Adrenal gland (tissue), 12 donors: ENCODE results near the gene MOK. TPM values are rescaled to one million over a fixed set of nuclear protein-coding genes. Genes with fewer than 3 reads are reported as not detected.

Source experiments
- DNase-seq, 7 donors: peaks; one replicate each; pipeline ENCODE4 v3.0.0-alpha.2; 2019 to 2020
- H3K27ac ChIP-seq, 5 donors: fragments of 200-600 bp; sonication (generic) in 4 of 5; 1 replicate in 3 of 5; 2 replicates in 2 of 5; pipeline versions ENCODE4 v1.5.1 to v1.8.0; 2016 to 2020; ENCODE audit warnings: mild to moderate bottlenecking in 1 of 5
- H3K27me3 ChIP-seq: fragments of 200-600 bp; 2 replicates; pipeline ENCODE4 v1.8.0; 2021
- H3K36me3 ChIP-seq, 2 donors: fragments of 200-600 bp; replicated peaks in 1 of 2; 1 replicate in 1 of 2; 2 replicates in 1 of 2; pipeline versions ENCODE4 v1.5.1 to v1.8.0; 2018 to 2022
- H3K4me1 ChIP-seq, 2 donors: fragments of 200-600 bp; replicated peaks in 1 of 2; 1 replicate in 1 of 2; 2 replicates in 1 of 2; pipeline versions ENCODE4 v1.5.1 to v1.8.0; 2018 to 2021
- H3K4me3 ChIP-seq, 4 donors: fragments of 200-600 bp; sonication (generic) in 3 of 4; one replicate each; pipeline ENCODE4 v1.5.1; 2016 to 2018
- H3K9me3 ChIP-seq, 3 donors: fragments of 200-600 bp; sonication (generic) in 1 of 3; replicated peaks in 1 of 3; 1 replicate in 2 of 3; 2 replicates in 1 of 3; pipeline versions ENCODE4 v1.5.1 to v1.8.0; 2016 to 2021
- POLR2A ChIP-seq, 2 donors: fragments of 450-650 bp; IDR thresholded peaks; one replicate each; pipeline ENCODE4 v1.6.1; 2017; ENCODE audit warnings: antibody characterized with exemption in 2 of 2, mild to moderate bottlenecking in 2 of 2, moderate library complexity in 1 of 2
- WGBS, 4 donors: extraction: QIAGEN DNeasy Blood & Tissue Kit in 2 of 4; methylation state at CpG; one replicate each; pipeline versions ENCODE4 v1.1.5 to v1.1.7; 2013 to 2017; 5-methylcytosine and 5-hydroxymethylcytosine counted together
- intact Hi-C, 2 donors: fragments of 100-400 bp; cut with DNase I; formaldehyde crosslinking; loops; one replicate each; pipeline versions ENCODE4 v1.14.1 to v1.15.0; 2022 to 2023
- polyA plus RNA-seq, 3 donors: library from polyadenylated mRNA; stranded (reverse); fragments of 200-250 nt in 2 of 3; fragments of 350-450 nt in 1 of 3; fragmentation: Illumina TruSeq in 1 of 3; extraction: RNeasy Lipid Tissue Mini Kit (QIAGEN cat#74804) in 1 of 3; gene quantifications; one replicate each; pipeline ENCODE4 v1.2.3, GENCODE V29; 2013 to 2014
- total RNA-seq, 9 donors: library from RNA; depleted of rRNA in 4 of 9; stranded (reverse); fragments of >200 nt in 4 of 9; fragments of 120-200 nt in 1 of 9; fragmentation: NEBNext Ultra II Directional in 1 of 9; extraction: Animal tissue kit (Norgen Biotek cat#: 25700) in 1 of 9; gene quantifications; one replicate each; pipeline versions ENCODE4 v1.1.0 to v1.2.4, GENCODE V29; 2013 to 2023
- TF ChIP-seq, protein P1 (sequence below), 6 experiments: fragments of 450-650 bp in 4 of 6; fragments of 200-600 bp in 2 of 6; sonication (generic) in 1 of 6; IDR thresholded peaks; 1 replicate in 5 of 6; 2 replicates in 1 of 6; pipeline versions ENCODE4 v1.5.1 to v1.8.0; 2016 to 2021; ENCODE audit warnings: antibody characterized with exemption in 6 of 6, mild to moderate bottlenecking in 2 of 6, moderate library complexity in 1 of 6
- donor health status: healthy with polysubstance abuse.
- donor health status: Bipolar disorder and iron deficiency.
- donor health status: DM: yes; HTN: yes; CAD: no.
- donor health status: DM: no; HTN: no; CAD: no.
- donor health status: DM: no; HTN: no; CAD: no.
- donor health status: DM: yes; HTN: yes; CAD: no.

The MOK gene
- total and polyA plus RNA-seq, 12 donors, result 10.1 to 54.4 (median 16.4) TPM

DNA sequence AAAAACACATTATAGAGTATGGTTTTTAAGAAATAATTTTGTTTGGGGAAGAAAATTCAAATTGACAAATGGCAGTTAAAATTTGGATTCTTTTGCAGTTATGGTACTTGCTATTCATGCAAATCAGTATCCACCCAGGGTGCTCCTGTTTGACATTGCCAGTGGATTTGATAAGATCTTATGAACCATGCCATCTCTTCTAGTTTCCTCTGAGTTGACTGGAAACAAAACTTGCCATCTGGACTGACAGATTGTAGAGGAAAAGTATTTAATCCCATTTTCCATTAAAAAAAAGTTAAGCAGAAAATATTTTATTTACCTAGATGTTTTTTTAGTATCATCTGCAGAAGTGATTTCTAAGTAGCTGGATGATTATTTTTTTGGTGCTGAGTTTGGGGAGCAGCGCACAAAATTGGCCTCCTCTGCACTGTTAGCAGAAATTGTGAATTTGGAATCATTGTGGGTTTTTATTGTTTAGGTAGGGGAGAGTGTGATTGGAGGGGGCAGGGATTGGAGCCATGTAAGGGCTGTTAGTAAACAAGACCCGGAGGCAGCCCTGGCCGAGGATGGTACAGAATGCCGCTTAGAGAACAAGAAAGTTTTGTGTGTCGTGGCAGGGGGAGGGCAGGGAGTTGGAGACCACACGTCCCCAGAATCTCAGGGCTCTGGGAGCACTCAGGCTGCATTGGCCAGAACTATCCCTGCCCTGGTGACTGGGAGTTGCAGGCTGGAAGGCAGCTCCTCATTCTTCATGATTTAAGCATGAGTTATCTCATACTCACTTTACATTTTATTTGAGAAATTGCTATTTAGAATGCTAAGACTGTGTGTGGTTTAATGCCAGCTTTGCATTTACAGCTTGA, 108.7 kb downstream of the MOK start:
- intact Hi-C loops, result no loop called here
- H3K36me3 ChIP-seq, result peaks cover 0 to 13% of the 10 kb centered on the region in 2 donors
- H3K9me3 ChIP-seq, result no peaks in the 10 kb centered on the region
- H3K27me3 ChIP-seq, result no peaks in the 10 kb centered on the region
- no peak overlapping the region for H3K4me3 ChIP-seq
- no peak for TF ChIP-seq POLR2A (IDR thresholded peaks at IDR 0.05)
- TF ChIP-seq, protein P1, sequence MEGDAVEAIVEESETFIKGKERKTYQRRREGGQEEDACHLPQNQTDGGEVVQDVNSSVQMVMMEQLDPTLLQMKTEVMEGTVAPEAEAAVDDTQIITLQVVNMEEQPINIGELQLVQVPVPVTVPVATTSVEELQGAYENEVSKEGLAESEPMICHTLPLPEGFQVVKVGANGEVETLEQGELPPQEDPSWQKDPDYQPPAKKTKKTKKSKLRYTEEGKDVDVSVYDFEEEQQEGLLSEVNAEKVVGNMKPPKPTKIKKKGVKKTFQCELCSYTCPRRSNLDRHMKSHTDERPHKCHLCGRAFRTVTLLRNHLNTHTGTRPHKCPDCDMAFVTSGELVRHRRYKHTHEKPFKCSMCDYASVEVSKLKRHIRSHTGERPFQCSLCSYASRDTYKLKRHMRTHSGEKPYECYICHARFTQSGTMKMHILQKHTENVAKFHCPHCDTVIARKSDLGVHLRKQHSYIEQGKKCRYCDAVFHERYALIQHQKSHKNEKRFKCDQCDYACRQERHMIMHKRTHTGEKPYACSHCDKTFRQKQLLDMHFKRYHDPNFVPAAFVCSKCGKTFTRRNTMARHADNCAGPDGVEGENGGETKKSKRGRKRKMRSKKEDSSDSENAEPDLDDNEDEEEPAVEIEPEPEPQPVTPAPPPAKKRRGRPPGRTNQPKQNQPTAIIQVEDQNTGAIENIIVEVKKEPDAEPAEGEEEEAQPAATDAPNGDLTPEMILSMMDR (IDR thresholded peaks at IDR 0.05), result no peak
- H3K27ac ChIP-seq, result peak overlapping the region in 3 of 5 donors; percentile 1 to 50 (median 36)
- peaks cover 29 to 59% of the 10 kb centered on the region in 2 donors for H3K4me1 ChIP-seq
- 81 to 89% (median 82%) methylated on average over 6 of the region's 6 CpGs for WGBS, 4 donors
- peak in 1 of 7 donors; percentile 52 for DNase-seq

DNA sequence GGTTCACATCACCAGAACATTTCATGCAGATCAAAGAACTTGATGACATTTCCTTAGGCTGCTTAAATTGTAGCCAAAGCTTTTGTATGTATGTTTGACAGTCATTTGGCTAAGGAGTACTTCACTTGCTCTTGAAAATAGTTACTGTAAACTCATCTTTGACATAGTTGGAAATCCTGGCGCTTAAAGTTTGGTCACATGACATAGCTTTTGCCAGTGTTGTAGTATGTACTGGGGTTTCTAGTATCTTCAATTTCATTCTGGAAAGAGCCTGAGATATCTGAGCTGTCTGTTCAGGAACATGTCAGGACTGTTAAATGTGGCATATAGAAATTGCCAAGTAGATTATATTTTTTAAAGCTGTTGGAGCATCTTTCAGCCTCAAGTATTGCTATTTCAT, 109.5 kb downstream of the MOK start:
- peak in 1 of 7 donors; percentile 18 for DNase-seq
- intact Hi-C loops, result no loop called here
- Histone ChIP-seq H3K27ac (no peak overlapping the region), H3K27me3 (no peaks in the 10 kb centered on the region), H3K9me3 (no peaks in the 10 kb centered on the region), H3K4me3 (no peak overlapping the region), H3K36me3 (peaks cover 0 to 13% of the 10 kb centered on the region in 2 donors), H3K4me1 (peaks cover 32 to 61% of the 10 kb centered on the region in 2 donors)
- WGBS, 4 donors, result 79 to 94% (median 88%) methylated on average over 1 of the region's 1 CpG
- TF ChIP-seq POLR2A (IDR thresholded peaks at IDR 0.05), result no peak
- TF ChIP-seq, protein P1 (IDR thresholded peaks at IDR 0.05), result no peak

DNA sequence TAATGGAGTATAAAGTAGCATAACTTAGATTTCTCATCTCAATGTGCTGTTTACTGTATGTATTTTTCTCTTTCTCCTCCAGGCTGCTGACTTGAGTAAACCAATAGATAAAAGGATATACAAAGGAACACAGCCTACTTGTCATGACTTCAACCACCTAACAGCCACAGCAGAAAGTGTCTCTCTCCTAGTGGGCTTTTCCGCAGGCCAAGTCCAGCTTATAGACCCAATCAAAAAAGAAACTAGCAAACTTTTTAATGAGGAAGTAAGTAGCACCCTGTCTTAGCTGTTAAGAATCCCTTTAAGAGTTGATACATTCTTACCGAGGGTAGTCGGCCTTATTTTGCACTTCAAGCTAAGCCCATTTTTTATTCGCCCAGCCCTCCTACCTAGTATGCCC, 110.1 kb downstream of the MOK start:
- no peak overlapping the region for H3K4me3 ChIP-seq
- intact Hi-C loops, result no loop called here
- peak in 1 of 7 donors; percentile 21 for DNase-seq
- H3K27ac ChIP-seq, result no peak overlapping the region
- peaks cover 0 to 13% of the 10 kb centered on the region in 2 donors for H3K36me3 ChIP-seq
- TF ChIP-seq POLR2A (IDR thresholded peaks at IDR 0.05), result no peak
- TF ChIP-seq, protein P1 (IDR thresholded peaks at IDR 0.05), result no peak
- H3K9me3 ChIP-seq, result no peaks in the 10 kb centered on the region
- peaks cover 32 to 66% of the 10 kb centered on the region in 2 donors for H3K4me1 ChIP-seq
- 78 to 86% (median 81%) methylated on average over 4 of the region's 4 CpGs for WGBS, 4 donors
- no peaks in the 10 kb centered on the region for H3K27me3 ChIP-seq

DNA sequence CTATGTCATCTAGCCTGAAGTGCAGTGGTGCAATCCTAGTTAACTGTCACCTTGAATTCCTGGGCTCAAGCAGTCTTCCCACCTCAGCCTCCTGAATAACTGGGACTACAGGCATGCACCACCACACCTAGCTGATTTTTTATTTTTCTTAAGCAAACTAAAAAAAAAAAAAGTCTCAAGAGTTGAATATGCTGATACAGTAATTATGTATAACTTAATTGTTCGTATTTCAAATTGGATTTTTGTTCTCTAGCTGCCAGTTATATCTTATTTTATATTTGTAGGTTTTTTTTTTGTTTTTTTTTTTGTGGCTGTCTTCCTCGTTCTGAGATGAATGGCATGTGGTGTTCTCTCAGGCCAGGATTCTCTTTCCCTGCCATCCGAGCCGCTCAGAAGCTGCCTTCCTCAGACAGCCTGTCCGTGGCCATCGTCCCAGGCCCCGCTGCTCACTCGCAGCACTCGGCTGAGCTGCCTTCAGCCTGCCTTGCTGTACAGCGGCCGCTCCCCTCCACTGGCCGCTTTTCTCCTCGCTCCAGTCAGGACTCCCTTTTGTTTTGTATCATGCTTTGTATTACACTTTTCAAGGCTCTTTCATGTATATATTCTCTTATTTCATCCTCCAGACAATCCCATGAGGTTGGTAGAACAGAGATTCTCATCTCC, 112.0 kb downstream of the MOK start:
- Histone ChIP-seq H3K27ac (peak overlapping the region in 2 of 5 donors; percentile 8 to 78), H3K36me3 (no peaks in the 10 kb centered on the region), H3K4me3 (no peak overlapping the region), H3K4me1 (peaks cover 37 to 77% of the 10 kb centered on the region in 2 donors), H3K27me3 (no peaks in the 10 kb centered on the region), H3K9me3 (no peaks in the 10 kb centered on the region)
- intact Hi-C loops, result no loop called here
- WGBS, 4 donors, result 56 to 72% (median 60%) methylated on average over 13 of the region's 13 CpGs
- DNase-seq, result peak in 4 of 7 donors; percentile 41 to 55 (median 46)
- no peak for TF ChIP-seq POLR2A (IDR thresholded peaks at IDR 0.05)
- TF ChIP-seq, protein P1 (IDR thresholded peaks at IDR 0.05), result no peak
